SK-N-SH treated with all-trans-retinoic acid at 6 μM for 48 hours (cell line): ENCODE results near the gene ZDHHC4.

Source experiments
- RARB ChIP-seq: fragments of 250-450 bp; sonication (Bioruptor Pico); IDR thresholded peaks from 2 replicates; pipeline ENCODE4 v1.8.0; 2021; ENCODE audit warnings: mild to moderate bottlenecking, moderate library complexity
- TOX ChIP-seq: fragments of 250-450 bp; sonication (Bioruptor Pico); IDR thresholded peaks from 2 replicates; pipeline ENCODE4 v1.8.0; 2021; ENCODE audit warnings: mild to moderate bottlenecking, moderate library complexity, borderline replicate concordance

- TF ChIP-seq TOX (CRISPR knock-in tag) = no peak
- TF ChIP-seq RARB (CRISPR knock-in tag) = no peak
These were observed 23.7 kb upstream of the ZDHHC4 start for GRCh38 chr7:6553448-6554044.
